ENCODE measurements around the gene CD93. TPM values are rescaled to one million over a fixed set of nuclear protein-coding genes. Genes with fewer than 3 reads are reported as not detected.

CD93 gene
- total and polyA plus RNA-seq, 8 donors = 2.9 to 63.5 (median 6.7) TPM

DNA sequence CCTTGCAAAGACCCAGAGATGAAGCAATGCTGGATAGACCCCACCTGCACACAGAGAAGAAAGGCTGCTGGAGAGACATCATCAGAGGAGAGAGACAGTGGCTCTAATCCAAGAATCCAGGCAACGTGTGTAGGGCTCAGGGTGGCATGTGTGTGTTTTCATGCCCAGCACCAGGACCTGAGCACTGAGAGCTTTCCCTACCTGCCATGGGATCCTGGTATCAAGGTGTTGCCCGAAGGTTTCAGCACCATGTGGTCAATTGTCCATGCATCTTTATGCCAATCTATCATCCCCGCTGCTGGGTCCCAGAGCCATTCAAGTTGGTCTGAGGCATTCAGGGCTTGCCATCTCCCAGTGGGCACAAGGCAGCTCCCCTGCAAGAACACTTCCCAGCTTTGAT, 7.5 kb upstream of the CD93 start:
- Histone ChIP-seq H3K36me3 (no peaks in the 10 kb centered on the region), H3K4me1 (peaks cover 5 to 15% (median 11%) of the 10 kb centered on the region in 4 donors), H3K4me3 (no peak overlapping the region), H3K27me3 (peaks cover 0 to 5% (median 0%) of the 10 kb centered on the region in 3 donors), H3K9me3 (no peaks in the 10 kb centered on the region), H3K27ac (no peak overlapping the region)
- TF ChIP-seq CTCF (IDR thresholded peaks at IDR 0.05) (no peak), POLR2A (IDR thresholded peaks at IDR 0.05) (no peak), POLR2AphosphoS5 (IDR thresholded peaks at IDR 0.05) (no peak), EP300 (IDR thresholded peaks at IDR 0.05) (no peak)
- DNase-seq = no peak
- 57 to 66% (median 64%) methylated on average over 3 of the region's 3 CpGs for WGBS, 5 donors
- intact Hi-C loops (cut with DNase I; ENCODE audit: low total_unique reads) = no loop called here

- H3K4me1 ChIP-seq = peaks cover 5 to 15% (median 11%) of the 10 kb centered on the region in 4 donors
- peak overlapping the region in 1 of 5 donors; percentile 10 for H3K27ac ChIP-seq
- no peaks in the 10 kb centered on the region for H3K9me3 ChIP-seq
- H3K4me3 ChIP-seq = no peak overlapping the region
- intact Hi-C loops (cut with DNase I; ENCODE audit: low total_unique reads) = no loop called here
- H3K36me3 ChIP-seq = no peaks in the 10 kb centered on the region
- DNase-seq = no peak
- H3K27me3 ChIP-seq = peaks cover 0 to 5% (median 0%) of the 10 kb centered on the region in 3 donors
- WGBS, 5 donors = 75 to 81% (median 77%) methylated on average over 5 to 7 of the region's 7 CpGs
- no peak for TF ChIP-seq EP300 (IDR thresholded peaks at IDR 0.05)
- no peak for TF ChIP-seq POLR2AphosphoS5 (IDR thresholded peaks at IDR 0.05)
- TF ChIP-seq CTCF (IDR thresholded peaks at IDR 0.05) = no peak
- TF ChIP-seq POLR2A (IDR thresholded peaks at IDR 0.05) = no peak
These were observed 6.9 kb upstream of the CD93 start for GRCh38 chr20:23092861-23093495.

- peaks cover 0 to 5% (median 0%) of the 10 kb centered on the region in 3 donors for H3K27me3 ChIP-seq
- H3K4me3 ChIP-seq = no peak overlapping the region
- no peaks in the 10 kb centered on the region for H3K36me3 ChIP-seq
- peak overlapping the region in 1 of 5 donors; percentile 10 for H3K27ac ChIP-seq
- DNase-seq = no peak
- 13 to 41% (median 29%) methylated on average over 2 of the region's 2 CpGs for WGBS, 5 donors
- no peak for TF ChIP-seq POLR2A (IDR thresholded peaks at IDR 0.05)
- no peak for TF ChIP-seq POLR2AphosphoS5 (IDR thresholded peaks at IDR 0.05)
- TF ChIP-seq CTCF (IDR thresholded peaks at IDR 0.05) = no peak
- no peak for TF ChIP-seq EP300 (IDR thresholded peaks at IDR 0.05)
- H3K4me1 ChIP-seq = peaks cover 5 to 15% (median 11%) of the 10 kb centered on the region in 4 donors
- intact Hi-C loops (cut with DNase I; ENCODE audit: low total_unique reads) = no loop called here
- no peaks in the 10 kb centered on the region for H3K9me3 ChIP-seq
These were observed 6.2 kb upstream of the CD93 start for GRCh38 chr20:23092384-23092756.

DNA sequence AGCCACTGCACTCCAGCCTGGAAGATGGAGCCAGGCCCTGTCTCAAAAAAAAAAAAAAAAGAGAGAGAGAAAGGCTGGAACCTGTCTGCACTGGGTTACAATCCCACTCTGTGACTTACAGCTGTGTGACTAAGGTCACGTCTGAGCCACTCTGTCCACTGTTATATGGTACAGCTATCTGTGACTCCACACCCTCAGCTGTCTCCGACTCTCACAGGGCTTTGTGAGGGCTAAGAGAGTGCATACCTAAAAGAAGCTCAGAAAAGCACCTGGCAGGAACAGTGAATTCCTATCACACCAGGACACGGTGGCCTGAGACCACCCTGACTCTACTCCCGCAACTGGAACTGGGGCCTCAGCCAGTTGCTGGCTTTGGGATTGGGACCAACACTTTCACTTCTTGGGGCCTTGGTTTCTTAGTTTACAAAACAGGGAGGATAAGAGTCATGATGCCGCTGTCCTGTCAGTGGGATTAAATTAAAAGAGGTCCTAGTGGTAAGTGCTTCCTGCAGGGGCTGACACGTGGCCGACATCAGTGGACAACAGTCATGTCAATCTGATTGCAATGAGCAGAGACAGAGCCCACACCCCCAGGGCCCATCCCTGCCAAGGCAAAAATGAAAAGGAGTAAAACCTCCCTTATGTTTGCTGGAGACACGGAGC, 5.7 kb upstream of the CD93 start:
- H3K4me3 ChIP-seq = no peak overlapping the region
- intact Hi-C loops (cut with DNase I; ENCODE audit: low total_unique reads) = no loop called here
- H3K27ac ChIP-seq = peak overlapping the region in 1 of 5 donors; percentile 16
- no peaks in the 10 kb centered on the region for H3K9me3 ChIP-seq
- TF ChIP-seq POLR2AphosphoS5 (IDR thresholded peaks at IDR 0.05) = no peak
- no peak for TF ChIP-seq POLR2A (IDR thresholded peaks at IDR 0.05)
- no peak for TF ChIP-seq EP300 (IDR thresholded peaks at IDR 0.05)
- no peak for TF ChIP-seq CTCF (IDR thresholded peaks at IDR 0.05)
- no peaks in the 10 kb centered on the region for H3K36me3 ChIP-seq
- peaks cover 0 to 5% (median 0%) of the 10 kb centered on the region in 3 donors for H3K27me3 ChIP-seq
- 23 to 59% (median 45%) methylated on average over 8 of the region's 8 CpGs for WGBS, 5 donors
- no peak for DNase-seq
- peaks cover 5 to 15% (median 11%) of the 10 kb centered on the region in 4 donors for H3K4me1 ChIP-seq
